GM18507 (cell line): Measurements from ENCODE around the gene BACE1-AS.
"Not testable (repeated sequence)": the region's sequence is repeated elsewhere in the genome, so short reads cannot be mapped to it uniquely, and the experiment has no call there.

Experiments used
- DNase-seq: peaks from one replicate; pipeline ENCODE4 v3.0.0; 2011; ENCODE audit warnings: low read depth; ENCODE audit not compliant: insufficient read length; ENCODE audit errors: extremely low spot score
- FAIRE-seq: peaks from 2 replicates; lab custom pipeline; 2011; peaks lifted over from hg19 to GRCh38; lab: Jason Lieb, UNC

Gene BACE1-AS

DNA sequence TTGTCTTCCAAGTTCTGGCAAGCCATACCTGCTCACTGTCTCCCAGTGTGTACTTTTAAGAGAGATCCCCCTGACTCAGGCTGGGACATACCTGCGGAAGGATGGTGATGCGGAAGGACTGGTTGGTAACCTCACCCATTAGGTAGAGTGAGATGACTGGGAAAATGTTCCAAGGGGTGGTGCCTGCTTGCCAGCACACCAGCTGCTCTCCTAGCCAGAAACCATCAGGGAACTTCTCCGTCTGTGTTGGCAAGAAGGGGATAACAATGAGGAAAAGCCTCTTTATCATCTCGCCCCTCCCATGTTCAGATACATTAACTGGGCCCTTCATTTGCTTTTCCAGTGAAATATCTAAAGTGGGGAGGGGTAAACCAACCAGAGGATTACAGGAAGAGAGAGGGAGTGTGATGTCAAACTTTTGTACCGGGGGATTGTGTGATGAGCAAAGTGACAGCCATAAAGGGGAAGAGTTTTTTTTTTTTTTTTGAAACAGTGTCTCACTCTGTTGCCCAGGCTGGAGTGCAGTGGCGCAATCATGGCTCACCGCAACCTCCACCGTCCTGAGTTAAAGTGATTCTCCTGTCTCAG, at the start of gene BACE1-AS:
BACE1-AS (plus strand) TSS at position 538 of the 588 bp plus-strand sequence.
- DNase-seq = no peak
- no peak for FAIRE-seq

GRCh38 chr11:117248341-117248740, 42.8 kb upstream of the BACE1-AS start:
- no peak for FAIRE-seq
- DNase-seq = no peak

- DNase-seq (no peak), FAIRE-seq (no peak)
Observed at GRCh38 chr11:117249571-117249970, 41.6 kb upstream of the BACE1-AS start.

GRCh38 chr11:117251506-117251905, 39.6 kb upstream of the BACE1-AS start:
- no peak for FAIRE-seq
- no peak for DNase-seq

DNA sequence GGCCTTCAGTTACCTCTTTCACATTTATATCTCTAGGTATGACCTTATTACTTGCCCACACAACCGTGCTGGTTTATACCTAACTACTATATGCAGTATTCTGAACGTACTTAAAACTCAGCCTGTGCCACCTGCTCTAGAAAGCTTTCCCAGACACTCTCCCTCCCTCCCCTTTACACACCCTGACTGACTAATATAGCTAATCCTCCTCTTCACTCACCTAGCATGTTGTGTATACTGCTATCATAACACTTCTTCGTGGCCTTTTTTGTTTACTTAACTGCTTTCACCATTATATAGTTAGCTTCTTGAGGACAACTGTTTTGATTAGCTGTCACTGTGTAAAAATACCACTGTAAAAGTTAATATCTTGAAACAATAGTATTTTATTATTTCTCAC, 35.2 kb upstream of the BACE1-AS start:
- DNase-seq (no peak), FAIRE-seq (no peak)

DNA sequence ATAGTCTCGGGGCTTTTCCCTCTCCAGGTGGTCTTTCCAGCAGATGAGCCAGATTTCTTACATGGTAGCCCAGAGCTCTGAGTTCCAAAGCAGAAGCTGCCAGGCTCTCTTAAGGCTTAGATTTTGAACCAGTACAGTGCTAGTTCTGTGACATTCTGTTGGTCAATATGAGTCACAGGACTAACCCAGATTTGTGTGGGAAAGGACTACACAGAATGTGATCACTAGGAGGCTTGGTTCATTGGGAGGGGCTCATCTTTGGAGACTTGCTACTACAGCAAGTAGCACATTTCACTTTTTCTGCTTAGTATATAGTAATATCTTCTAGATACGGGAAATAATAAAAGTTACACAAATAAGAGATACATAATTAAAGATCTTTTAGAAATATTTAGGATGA, 34.6 kb upstream of the BACE1-AS start:
- FAIRE-seq (no peak), DNase-seq (no peak)

DNA sequence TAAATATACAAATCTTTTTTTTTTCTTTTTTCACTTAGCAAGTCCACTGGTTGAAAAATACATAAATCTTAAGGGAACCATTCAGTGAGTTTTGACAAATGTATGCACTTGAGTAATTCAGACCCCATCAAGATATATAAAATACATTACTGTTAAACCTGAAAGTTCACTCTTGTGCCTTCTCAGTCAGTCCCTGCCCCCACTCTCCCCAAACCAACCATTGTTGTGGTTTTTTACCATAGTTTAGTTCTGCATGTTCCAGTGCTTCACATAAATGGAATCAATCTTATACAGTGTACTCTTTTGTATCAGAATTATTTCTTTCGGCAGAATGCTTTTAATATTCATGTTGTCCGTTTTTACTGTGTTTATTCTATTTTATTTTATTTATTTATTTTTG, 32.6 kb upstream of the BACE1-AS start:
- DNase-seq = no peak
- no peak for FAIRE-seq

DNA sequence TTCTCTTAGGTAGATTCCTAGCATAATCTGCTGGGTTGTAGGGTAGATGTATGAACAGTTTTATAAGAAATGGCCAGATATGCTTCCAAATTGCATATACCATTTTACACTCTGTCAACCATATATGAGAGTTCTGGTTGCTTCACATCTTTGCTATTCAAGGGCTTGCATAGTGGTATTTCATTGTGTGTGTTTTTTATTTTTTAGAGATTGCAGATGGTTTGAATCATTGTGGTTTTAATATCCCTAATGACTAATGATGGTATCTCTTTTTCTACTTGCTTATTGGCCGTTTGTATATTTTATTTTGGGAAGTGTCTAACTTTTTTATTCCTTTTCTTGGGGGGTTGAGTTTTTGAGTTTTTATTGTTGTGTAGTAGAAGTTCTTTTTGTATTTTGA, 31.7 kb upstream of the BACE1-AS start:
- DNase-seq (no peak), FAIRE-seq (no peak)

DNA sequence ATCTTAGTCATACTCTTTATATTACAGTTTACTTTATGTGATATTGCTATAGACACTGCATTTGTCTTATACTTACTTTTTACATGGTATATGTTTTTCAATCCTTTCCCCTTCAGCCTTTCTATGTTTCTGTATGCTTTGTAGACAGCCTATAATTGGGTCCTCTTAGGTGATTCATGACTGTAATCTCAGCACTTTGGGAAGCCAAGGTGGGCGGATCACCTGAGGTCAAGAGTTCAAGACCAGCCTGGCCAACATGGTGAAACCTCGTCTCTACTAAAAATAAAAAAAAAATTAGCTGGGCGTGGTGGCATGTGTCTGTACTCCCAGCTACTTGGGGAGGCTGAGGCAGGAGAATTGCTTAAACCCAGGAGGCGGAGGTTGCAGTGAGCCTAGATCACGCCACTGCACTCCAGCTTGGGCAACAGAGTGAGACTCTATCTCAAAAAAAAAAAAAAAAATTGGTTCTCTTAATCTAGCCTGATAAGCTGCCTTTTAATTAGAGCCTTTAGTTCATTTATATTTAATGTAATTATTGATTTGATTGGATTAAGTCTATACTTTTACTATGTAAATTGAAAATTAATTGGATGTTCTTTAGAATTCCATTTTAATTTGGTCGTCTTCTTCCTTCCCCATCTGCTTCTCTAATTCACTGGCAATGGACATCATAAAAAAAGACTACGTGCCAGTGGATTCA, 26.4 kb upstream of the BACE1-AS start:
- FAIRE-seq, DNase-seq: not testable (repeated sequence)

- DNase-seq = no peak
- FAIRE-seq = no peak
Observed at GRCh38 chr11:117265745-117266144, 25.4 kb upstream of the BACE1-AS start.

DNA sequence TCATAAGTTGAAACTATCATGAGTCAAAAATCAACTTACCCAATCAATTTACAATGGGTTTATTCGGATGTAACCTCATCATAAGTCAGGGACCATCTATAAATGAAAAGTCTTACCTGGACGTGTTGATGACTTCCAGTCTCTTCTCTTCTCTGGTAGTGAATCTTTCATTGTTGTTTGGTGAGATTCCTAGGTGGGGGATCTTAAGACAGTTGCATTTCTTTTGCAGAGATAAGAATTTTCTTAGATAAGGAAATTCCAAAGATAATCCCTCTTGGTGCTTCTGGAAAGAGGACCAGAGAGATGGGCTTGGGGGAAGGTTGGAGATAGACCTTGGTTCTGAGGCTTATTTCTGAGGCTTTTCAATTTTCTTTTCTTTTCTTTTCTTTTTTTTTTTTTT, 21.3 kb upstream of the BACE1-AS start:
- no peak for DNase-seq
- no peak for FAIRE-seq

DNA sequence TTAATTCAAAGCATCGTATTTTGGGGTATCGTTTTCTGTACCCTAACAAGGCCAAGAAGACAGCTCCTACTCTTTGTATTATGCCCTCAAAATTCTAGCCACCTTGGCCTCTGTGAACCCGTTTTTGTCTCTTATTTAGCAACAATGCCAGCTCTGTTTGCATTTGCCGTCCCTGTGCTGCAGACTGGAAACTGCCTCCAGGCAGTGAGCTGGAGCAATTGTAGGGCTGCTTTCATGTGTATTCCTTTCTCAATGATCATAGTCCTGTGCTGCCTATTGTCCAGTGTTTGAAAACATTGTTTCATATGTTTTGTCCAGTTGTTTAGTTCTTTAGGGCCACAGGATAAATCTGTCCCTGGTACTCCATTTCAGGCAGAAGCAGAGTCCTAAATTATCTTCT, 19.9 kb upstream of the BACE1-AS start:
- DNase-seq (no peak), FAIRE-seq (no peak)

GRCh38 chr11:117272175-117272574, 19.0 kb upstream of the BACE1-AS start:
- DNase-seq, FAIRE-seq: not testable (repeated sequence)

- no peak for DNase-seq
- no peak for FAIRE-seq
Observed at GRCh38 chr11:117273550-117274289, 17.4 kb upstream of the BACE1-AS start.

DNA sequence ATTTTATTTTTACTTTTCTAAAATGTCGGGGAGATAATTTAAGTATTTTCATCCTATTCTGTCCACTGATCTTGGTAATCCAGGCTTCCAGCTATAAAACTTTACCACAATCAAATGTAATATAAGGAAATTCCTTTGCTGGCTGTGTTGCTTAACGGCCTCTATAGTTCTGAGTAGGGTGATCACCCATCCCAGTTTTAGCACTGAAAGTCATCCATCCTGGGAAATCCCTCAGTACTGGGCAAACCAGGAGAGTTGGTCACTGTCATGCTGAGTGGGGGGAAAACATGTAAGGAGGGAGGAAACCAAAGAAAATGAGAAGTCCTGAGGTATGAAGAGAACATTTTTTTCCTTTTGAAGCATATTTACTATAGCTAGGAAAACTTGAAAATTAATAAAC, 12.8 kb upstream of the BACE1-AS start:
- FAIRE-seq (no peak), DNase-seq (no peak)

DNA sequence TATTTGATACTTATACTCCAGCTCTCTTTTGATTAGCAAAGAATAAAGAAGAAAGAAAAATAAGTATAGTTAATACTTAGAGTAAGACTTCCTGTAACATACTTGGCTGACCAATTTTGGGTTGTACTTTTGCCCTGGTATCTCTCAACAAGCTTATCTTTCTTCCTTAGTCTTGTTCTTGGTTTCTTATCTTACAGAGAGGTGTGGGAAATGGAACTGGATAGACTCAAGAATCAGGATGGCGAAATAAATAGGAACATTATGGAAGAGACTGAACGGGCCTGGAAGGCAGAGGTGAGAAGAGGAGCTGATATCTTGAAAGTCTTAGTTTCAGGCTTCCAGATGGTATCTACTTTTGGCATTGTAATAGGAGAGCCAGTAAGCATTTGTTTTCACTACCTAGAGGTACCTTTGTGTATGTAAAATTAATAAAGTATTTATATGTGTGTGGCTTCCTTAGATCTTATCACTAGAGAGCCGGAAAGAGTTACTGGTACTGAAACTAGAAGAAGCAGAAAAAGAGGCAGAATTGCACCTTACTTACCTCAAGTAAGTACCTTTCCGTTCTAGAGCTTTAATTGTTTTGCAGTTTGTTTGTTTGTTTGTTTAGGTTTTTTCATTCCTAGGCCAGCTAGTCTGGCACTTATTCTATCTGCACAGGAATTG, 11.3 kb upstream of the BACE1-AS start:
- no peak for DNase-seq
- no peak for FAIRE-seq

DNA sequence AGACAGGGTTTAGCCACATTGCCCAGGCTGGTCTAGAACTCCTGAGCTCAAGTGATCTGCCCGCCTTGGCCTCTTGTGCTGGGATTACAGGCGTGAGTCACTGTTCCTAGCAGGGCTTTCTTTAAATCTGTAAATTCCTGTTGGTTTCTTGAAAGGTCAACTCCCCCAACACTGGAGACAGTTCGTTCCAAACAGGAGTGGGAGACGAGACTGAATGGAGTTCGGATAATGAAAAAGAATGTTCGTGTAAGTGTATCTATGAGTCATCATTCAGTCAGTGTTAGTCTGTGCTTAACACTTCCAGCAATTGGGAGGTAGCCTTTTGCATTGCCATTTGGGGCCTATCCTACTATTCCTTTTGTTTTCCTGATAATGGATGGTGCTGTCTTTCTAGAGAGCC, 10.0 kb upstream of the BACE1-AS start:
- DNase-seq (no peak), FAIRE-seq (no peak)

DNA sequence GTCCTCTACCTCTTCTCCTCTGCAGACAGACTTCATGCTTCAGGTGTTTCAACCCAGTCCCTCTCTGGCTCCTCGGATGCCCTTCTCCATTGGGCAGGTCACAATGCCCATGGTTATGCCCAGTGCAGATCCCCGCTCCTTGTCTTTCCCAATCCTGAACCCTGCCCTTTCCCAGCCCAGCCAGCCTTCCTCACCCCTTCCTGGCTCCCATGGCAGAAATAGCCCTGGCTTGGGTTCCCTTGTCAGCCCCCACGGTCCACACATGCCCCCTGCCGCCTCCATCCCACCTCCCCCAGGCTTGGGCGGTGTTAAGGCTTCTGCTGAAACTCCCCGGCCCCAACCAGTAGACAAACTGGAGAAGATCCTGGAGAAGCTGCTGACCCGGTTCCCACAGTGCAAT, 9.3 kb upstream of the BACE1-AS start:
- DNase-seq (no peak), FAIRE-seq (no peak)

DNA sequence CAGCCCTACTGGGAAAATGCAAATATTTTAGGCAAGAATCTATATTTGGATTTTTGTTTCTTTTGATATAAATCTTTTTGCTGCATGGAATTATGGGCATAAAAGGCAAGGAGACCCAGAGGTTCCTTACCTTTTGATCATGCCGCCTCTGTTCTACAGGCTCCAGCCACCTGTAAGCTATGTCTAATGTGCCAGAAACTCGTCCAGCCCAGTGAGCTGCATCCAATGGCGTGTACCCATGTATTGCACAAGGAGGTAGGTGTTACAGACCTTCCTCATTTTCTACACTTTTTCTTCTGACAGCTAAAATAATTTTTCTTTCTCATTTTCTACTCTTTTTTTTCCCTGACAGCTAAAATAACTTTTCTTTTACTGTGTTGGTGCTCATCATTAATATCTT, 8.2 kb upstream of the BACE1-AS start:
- DNase-seq (no peak), FAIRE-seq (no peak)

DNA sequence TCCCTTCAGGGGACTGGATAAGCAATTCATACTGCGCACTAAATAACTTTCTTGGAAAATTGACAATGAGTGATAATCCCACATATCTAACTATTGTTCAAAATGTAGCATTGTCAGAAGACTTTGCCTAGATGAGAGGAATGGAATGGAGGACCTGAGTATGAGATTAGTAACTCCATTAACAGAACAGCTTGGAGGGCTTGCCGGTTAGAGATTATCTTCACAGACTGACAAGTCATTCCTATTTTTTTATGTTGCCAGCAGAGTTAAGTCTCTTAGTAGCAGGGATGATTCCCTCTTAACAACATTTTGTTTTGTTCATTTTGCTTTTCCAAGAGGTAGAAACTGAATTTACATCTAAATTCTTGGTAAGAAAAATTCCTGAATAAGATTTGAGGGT, 7.1 kb upstream of the BACE1-AS start:
- DNase-seq = no peak
- no peak for FAIRE-seq
